BJ (cell line): ENCODE results near the gene MYOCD. TPM values are rescaled to one million over a fixed set of nuclear protein-coding genes. Genes with fewer than 3 reads are reported as not detected.

Experiments
- CTCF ChIA-PET: fragments of 350-600 bp; formaldehyde crosslinking; extraction: SDS; loops from one replicate; lab custom pipeline; 2021; ENCODE audit warnings: antibody characterized with exemption, inconsistent platforms; lab: Yijun Ruan, JAX
- POLR2A ChIA-PET: fragments of 300-600 bp; sonication (Branson Sonifier 250); formaldehyde crosslinking; extraction: SDS; loops from one replicate; lab custom pipeline; 2021; ENCODE audit warnings: antibody characterized with exemption; lab: Charles Lee
- DNase-seq: peaks from one replicate; pipeline ENCODE4 v3.0.0-alpha.2; 2011; ENCODE audit warnings: low read depth
- H3K27me3 ChIP-seq: 2 replicates; pipeline ENCODE4 v1.6.0; 2011; ENCODE audit warnings: low read length; ENCODE audit not compliant: control insufficient read depth, insufficient read depth
- H3K36me3 ChIP-seq: 2 replicates; pipeline ENCODE4 v1.5.1; 2011; ENCODE audit warnings: low read length; ENCODE audit not compliant: control insufficient read depth, insufficient read depth
- H3K4me3 ChIP-seq: 2 replicates; pipeline ENCODE4 v1.5.1; 2011; ENCODE audit warnings: low read depth, mild to moderate bottlenecking, control low read depth, low read length
- polyA plus RNA-seq: library from polyadenylated mRNA; depleted of rRNA; stranded (reverse); fragments of >200 nt; gene quantifications from 2 replicates; pipeline ENCODE4 v1.2.3, GENCODE V29; 2011
- TF ChIP-seq, protein P1 (sequence below): IDR thresholded peaks from 2 replicates; pipeline ENCODE4 v1.5.1; 2011; ENCODE audit warnings: low read depth, mild to moderate bottlenecking, control low read depth, inconsistent platforms, low read length, moderate library complexity; ENCODE audit not compliant: insufficient read depth

Gene MYOCD
- polyA plus RNA-seq, 1 experiment = 18.3 TPM

DNA sequence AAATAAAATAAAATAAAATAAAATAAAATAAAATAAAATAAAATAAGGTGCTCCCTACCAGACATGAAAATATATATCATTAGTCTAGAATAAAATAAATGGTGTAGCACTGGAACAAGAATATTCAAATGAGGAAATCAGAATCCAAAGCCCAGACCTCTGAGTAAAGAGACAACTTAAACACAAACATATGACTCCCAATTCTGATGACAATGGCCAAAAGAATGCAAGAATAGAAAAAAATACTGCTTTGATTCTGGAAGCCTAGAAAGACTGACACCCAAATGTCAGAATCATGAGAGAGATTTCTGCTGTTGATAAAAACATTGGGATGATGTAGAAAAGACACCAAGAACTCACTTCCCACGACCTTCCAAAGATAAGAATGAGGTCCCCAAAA, 27.9 kb downstream of the MYOCD start:
- TF ChIP-seq, protein P1, sequence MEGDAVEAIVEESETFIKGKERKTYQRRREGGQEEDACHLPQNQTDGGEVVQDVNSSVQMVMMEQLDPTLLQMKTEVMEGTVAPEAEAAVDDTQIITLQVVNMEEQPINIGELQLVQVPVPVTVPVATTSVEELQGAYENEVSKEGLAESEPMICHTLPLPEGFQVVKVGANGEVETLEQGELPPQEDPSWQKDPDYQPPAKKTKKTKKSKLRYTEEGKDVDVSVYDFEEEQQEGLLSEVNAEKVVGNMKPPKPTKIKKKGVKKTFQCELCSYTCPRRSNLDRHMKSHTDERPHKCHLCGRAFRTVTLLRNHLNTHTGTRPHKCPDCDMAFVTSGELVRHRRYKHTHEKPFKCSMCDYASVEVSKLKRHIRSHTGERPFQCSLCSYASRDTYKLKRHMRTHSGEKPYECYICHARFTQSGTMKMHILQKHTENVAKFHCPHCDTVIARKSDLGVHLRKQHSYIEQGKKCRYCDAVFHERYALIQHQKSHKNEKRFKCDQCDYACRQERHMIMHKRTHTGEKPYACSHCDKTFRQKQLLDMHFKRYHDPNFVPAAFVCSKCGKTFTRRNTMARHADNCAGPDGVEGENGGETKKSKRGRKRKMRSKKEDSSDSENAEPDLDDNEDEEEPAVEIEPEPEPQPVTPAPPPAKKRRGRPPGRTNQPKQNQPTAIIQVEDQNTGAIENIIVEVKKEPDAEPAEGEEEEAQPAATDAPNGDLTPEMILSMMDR = no peak
- ChIA-PET POLR2A (no interaction called here), CTCF (no interaction called here)
- Histone ChIP-seq H3K4me3 (no peak overlapping the region), H3K27me3 (no peaks in the 10 kb centered on the region), H3K36me3 (no peaks in the 10 kb centered on the region)
- DNase-seq = no peak

DNA sequence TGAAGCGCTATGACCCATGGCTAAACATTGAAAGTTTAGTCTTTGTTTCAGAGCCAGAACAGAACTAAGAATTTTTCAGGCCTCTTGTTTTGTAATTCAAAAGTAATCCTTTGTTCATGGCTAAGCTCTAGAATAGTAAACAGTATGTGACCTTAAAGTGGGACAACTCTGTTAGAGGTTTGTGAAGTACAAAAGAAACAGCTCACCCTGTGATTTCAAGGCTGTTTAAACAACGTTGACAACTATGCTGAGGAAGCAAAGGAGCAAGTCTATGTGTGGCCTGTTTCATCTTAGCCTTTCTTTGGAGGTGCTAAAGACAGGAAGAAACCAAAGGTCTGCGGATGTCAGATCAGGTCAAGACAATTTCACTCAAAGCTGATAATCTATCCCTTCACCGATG, 40.4 kb downstream of the MYOCD start:
- Histone ChIP-seq H3K27me3 (no peaks in the 10 kb centered on the region), H3K36me3 (no peaks in the 10 kb centered on the region), H3K4me3 (no peak overlapping the region)
- TF ChIP-seq, protein P1 = no peak
- POLR2A ChIA-PET = no interaction called here
- DNase-seq = no peak
- CTCF ChIA-PET = interaction anchor here (1.5 kb wide), 1 partner anchor 36 kb away, joined by 4 read pairs; no protein-coding TSS in a partner anchor

DNA sequence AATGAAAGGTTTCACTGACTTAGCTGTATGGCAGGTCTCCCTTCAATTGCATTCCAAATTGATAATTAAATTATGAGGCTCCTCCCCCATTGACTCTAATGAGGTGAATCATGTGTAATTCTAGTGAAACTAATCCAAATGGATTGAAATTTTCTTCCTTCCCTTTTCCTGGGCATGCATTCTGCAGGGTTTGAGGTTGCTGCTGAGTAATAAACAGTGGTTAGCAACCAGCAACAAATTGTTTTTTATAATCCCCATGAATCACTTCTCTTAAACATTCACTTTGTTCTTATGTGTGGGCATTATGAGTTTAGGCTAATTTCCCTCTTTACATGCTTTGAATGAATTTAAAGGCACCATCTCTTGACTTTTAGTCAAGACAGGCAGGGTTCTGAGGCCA, 43.4 kb downstream of the MYOCD start:
- Histone ChIP-seq H3K4me3 (no peak overlapping the region), H3K36me3 (no peaks in the 10 kb centered on the region), H3K27me3 (no peaks in the 10 kb centered on the region)
- POLR2A ChIA-PET = no interaction called here
- DNase-seq = no peak
- CTCF ChIA-PET = no interaction called here
- TF ChIP-seq, protein P1 = no peak

DNA sequence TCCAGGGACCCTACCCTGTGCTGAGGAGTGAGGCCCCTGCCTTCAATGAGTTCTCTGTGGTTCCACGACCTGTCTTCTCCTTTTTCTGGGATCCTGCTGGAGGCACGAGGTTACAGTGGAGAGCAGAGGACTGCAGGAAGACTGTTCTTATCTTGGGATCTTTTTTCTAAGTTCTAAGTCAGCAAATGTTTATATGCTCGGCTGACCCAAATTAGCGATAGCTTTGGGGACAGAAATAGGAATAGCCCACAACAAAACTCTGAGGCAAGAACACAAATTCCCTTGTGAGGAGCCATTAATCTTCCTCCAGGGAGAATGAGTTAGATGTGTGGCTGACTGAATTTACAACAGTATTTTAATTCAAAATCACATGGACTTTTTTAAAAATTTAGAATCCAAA, 46.7 kb downstream of the MYOCD start:
- CTCF ChIA-PET = interaction anchor here (1.2 kb wide), 1 partner anchor 11 kb away, joined by 3 read pairs; no protein-coding TSS in a partner anchor
- DNase-seq = no peak

DNA sequence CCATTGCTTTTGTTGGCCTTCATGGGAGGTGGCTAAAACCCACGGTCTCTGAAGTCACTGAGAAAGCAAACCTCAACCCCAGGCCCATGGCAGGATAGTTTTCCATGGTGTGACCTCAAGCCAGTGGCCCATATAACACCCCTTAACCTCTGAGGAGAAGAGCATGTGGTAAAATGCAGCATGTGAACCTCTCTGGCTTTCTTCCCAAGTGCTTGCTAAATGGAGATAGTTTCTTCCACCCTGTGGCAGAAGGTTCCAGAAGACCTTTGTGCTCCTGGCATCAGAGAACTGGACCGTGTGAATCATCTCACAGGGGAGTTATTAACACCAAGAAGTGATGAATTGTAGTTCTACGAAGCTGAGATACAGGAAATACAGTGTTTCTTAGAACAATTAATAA, 47.3 kb downstream of the MYOCD start:
- POLR2A ChIA-PET = no interaction called here
- no peak for DNase-seq

More for the DNA sequence above, 46.7 kb downstream of the MYOCD start:
- H3K4me3 ChIP-seq = no peak overlapping the region
- POLR2A ChIA-PET = no interaction called here
- H3K27me3 ChIP-seq = no peaks in the 10 kb centered on the region
- H3K36me3 ChIP-seq = no peaks in the 10 kb centered on the region
- TF ChIP-seq, protein P1 = no peak

More for the DNA sequence above, 47.3 kb downstream of the MYOCD start:
- Histone ChIP-seq H3K36me3 (no peaks in the 10 kb centered on the region), H3K4me3 (no peak overlapping the region), H3K27me3 (no peaks in the 10 kb centered on the region)
- TF ChIP-seq, protein P1 = no peak
- CTCF ChIA-PET = interaction anchor here (1.2 kb wide), 1 partner anchor 10 kb away, joined by 3 read pairs; no protein-coding TSS in a partner anchor
